ENCODE data around the gene GRAMD1B.
A peak's percentile ranks its signal among the peaks of the same experiment; 100 is the strongest.

The GRAMD1B gene

GRCh38 chr11:123478352-123478987 lies 48.4 kb downstream of the GRAMD1B start:
- DNase-seq: peak; percentile 71

- DNase-seq: no peak
Observed at GRCh38 chr11:123479048-123479837, 49.2 kb downstream of the GRAMD1B start.

- DNase-seq: no peak
Observed at GRCh38 chr11:123480290-123480815, 50.3 kb downstream of the GRAMD1B start.

- DNase-seq: no peak
Observed at GRCh38 chr11:123480882-123481281, 50.8 kb downstream of the GRAMD1B start.

- DNase-seq: no peak
Observed at GRCh38 chr11:123481640-123482039, 51.6 kb downstream of the GRAMD1B start.

- DNase-seq: no peak
Observed at GRCh38 chr11:123482218-123482617, 52.1 kb downstream of the GRAMD1B start.

- no peak for DNase-seq
Observed at GRCh38 chr11:123483058-123483457, 53.0 kb downstream of the GRAMD1B start.

- DNase-seq: no peak
Observed at GRCh38 chr11:123483466-123483865, 53.4 kb downstream of the GRAMD1B start.

GRCh38 chr11:123484448-123484847 lies 54.4 kb downstream of the GRAMD1B start:
- no peak for DNase-seq

- no peak for DNase-seq
Observed at GRCh38 chr11:123487157-123487744, 57.2 kb downstream of the GRAMD1B start.

GRCh38 chr11:123490527-123490926 lies 60.5 kb downstream of the GRAMD1B start:
- DNase-seq: no peak

GRCh38 chr11:123491241-123491640 lies 61.2 kb downstream of the GRAMD1B start:
- DNase-seq: no peak

- no peak for DNase-seq
Observed at GRCh38 chr11:123493349-123494063, 63.4 kb downstream of the GRAMD1B start.

GRCh38 chr11:123494195-123495050 lies 64.4 kb downstream of the GRAMD1B start:
- DNase-seq: no peak

- DNase-seq: no peak
Observed at GRCh38 chr11:123504401-123504800, 74.3 kb downstream of the GRAMD1B start.

- DNase-seq: no peak
Observed at GRCh38 chr11:123505546-123506299, 75.7 kb downstream of the GRAMD1B start.

GRCh38 chr11:123507043-123507442 lies 77.0 kb downstream of the GRAMD1B start:
- DNase-seq: no peak

GRCh38 chr11:123509737-123510578 lies 79.9 kb downstream of the GRAMD1B start:
- DNase-seq: no peak

GRCh38 chr11:123510579-123510905 lies 80.5 kb downstream of the GRAMD1B start:
- DNase-seq: no peak

GRCh38 chr11:123511037-123511870 lies 81.2 kb downstream of the GRAMD1B start:
- peak; percentile 87 for DNase-seq
